ENCODE measurements around the gene LRRC74B. TPM values are rescaled to one million over a fixed set of nuclear protein-coding genes. Genes with fewer than 3 reads are reported as not detected.

LRRC74B gene
- total RNA-seq, 1 experiment from 2014 or later = not detected

DNA sequence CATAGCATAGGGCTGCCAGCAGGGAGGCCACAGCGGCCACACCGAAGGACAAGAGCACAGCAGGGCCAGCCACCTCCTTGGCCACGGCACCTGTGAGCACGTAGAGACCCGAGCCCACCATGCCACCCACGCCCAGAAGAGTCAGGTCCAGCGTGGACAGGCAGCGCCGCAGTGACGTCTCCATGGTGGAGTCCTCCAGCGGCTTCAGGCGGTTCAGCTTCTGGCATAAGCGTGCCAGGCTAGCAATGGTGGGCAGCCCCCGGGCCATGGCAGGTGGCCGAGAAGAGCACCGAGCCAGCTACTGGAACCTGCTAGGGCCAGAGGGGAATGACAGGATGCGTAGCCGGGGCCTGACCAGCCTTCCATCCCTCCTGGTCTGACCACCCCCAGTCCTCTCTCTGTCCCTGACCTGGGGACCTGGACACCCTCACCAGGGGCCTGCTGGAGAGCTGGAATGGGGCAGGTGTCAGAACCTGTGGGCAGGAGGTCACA lies 14.2 kb upstream of the LRRC74B start:
- Histone ChIP-seq H3K27me3 (ENCODE audit: low read length) (no peaks in the 10 kb centered on the region), H3K4me3 (ENCODE audit: low read length) (no peak overlapping the region), H3K9me3 (ENCODE audit: low read length) (no peaks in the 10 kb centered on the region), H3F3A (ENCODE audit: low read length, unreplicated experiment) (no peaks in the 10 kb centered on the region), H4K20me1 (ENCODE audit: low read length) (no peaks in the 10 kb centered on the region), H3K79me2 (ENCODE audit: low read length) (no peaks in the 10 kb centered on the region), H3K9me2 (replicated peaks; ENCODE audit: low read length) (no peaks in the 10 kb centered on the region), H3K9ac (ENCODE audit: low read length) (no peak overlapping the region), H3K27ac (ENCODE audit: low read length) (no peak overlapping the region), H3K4me2 (ENCODE audit: low read length) (no peak overlapping the region), H2AFZ (ENCODE audit: low read length) (no peak overlapping the region), H3K4me1 (ENCODE audit: insufficient read depth, low read length) (no peaks in the 10 kb centered on the region), H3K36me3 (ENCODE audit: low read depth, low read length) (no peaks in the 10 kb centered on the region)
- intact Hi-C loops (cut with micrococcal nuclease) = no loop called here
- TF ChIP-seq CTCF (conservative IDR thresholded peaks at IDR 0.05; ENCODE audit: low read depth, low read length) = no peak
- no peak for TF ChIP-seq EZH2 (IDR thresholded peaks at IDR 0.05; ENCODE audit: low read length, unreplicated experiment)
- TF ChIP-seq EZH2phosphoT487 (IDR thresholded peaks at IDR 0.05; ENCODE audit: borderline replicate concordance, low read length) = no peak
- ChIA-PET CTCF (no interaction called here), POLR2A (ENCODE audit: unreplicated experiment) (no interaction called here)
- DNase-seq = no peak
- no TSS peak for BruUV-seq (replicated peaks)
- ATAC-seq = no peak

- H3K9ac ChIP-seq (ENCODE audit: low read length) = no peak within 1 kb of the TSS
- no peaks in the 10 kb centered on the region for H3K9me3 ChIP-seq (ENCODE audit: low read length)
- H3K4me3 ChIP-seq (ENCODE audit: low read length) = no peak within 1 kb of the TSS
- H3K79me2 ChIP-seq (ENCODE audit: low read length) = no peaks in the 10 kb centered on the region
- H4K20me1 ChIP-seq (ENCODE audit: low read length) = no peaks in the 10 kb centered on the region
- DNase-seq = no peak
- no peaks in the 10 kb centered on the region for H3K4me1 ChIP-seq (ENCODE audit: insufficient read depth, low read length)
- H3F3A ChIP-seq (ENCODE audit: low read length, unreplicated experiment) = no peaks in the 10 kb centered on the region
- no peak within 1 kb of the TSS for H3K27ac ChIP-seq (ENCODE audit: low read length)
- intact Hi-C loops (cut with micrococcal nuclease) = no loop called here
- H2AFZ ChIP-seq (ENCODE audit: low read length) = no peak within 1 kb of the TSS
- no peak for ATAC-seq
- H3K4me2 ChIP-seq (ENCODE audit: low read length) = no peak within 1 kb of the TSS
- ChIA-PET CTCF (no interaction called here), POLR2A (ENCODE audit: unreplicated experiment) (no interaction called here)
- no peaks in the 10 kb centered on the region for H3K36me3 ChIP-seq (ENCODE audit: low read depth, low read length)
- no peaks in the 10 kb centered on the region for H3K27me3 ChIP-seq (ENCODE audit: low read length)
- TF ChIP-seq EZH2 (IDR thresholded peaks at IDR 0.05; ENCODE audit: low read length, unreplicated experiment) (no peak), CTCF (conservative IDR thresholded peaks at IDR 0.05; ENCODE audit: low read depth, low read length) (no peak)
- BruUV-seq (replicated peaks) = no TSS peak
- H3K9me2 ChIP-seq (replicated peaks; ENCODE audit: low read length) = no peaks in the 10 kb centered on the region
Measured at GRCh38 chr22:21032037-21032867, 13.5 kb upstream of the LRRC74B start, which contains the start of gene SLC7A4. SLC7A4 (minus strand) TSS chr22:21032561; CDS start chr22:21031812, 749 bp downstream.

Measured in PC-3 (cell line).